HepG2 (cell line): ENCODE measurements around the gene ARHGAP9. TPM values are rescaled to one million over a fixed set of nuclear protein-coding genes. Genes with fewer than 3 reads are reported as not detected.

Experiments used
- ATAC-seq: fragments of 200-7000 bp; cut with Tn5 transposase; 3 replicates; pipeline ENCODE4 v1.9.1; 2020; ENCODE audit warnings: mild to moderate bottlenecking, moderate library complexity
- BruUV-seq: library from RNA; stranded (reverse); fragments of 400-500 nt; replicated peaks from 2 replicates; lab custom pipeline; 2021; lab: Mats Ljungman, UMichigan
- CTCF ChIA-PET: fragments of 300-600 bp; formaldehyde crosslinking; extraction: SDS; loops from one replicate; lab custom pipeline; 2021; ENCODE audit warnings: low total read pairs, inconsistent platforms, low intra/inter-chr PET ratio; lab: Yijun Ruan, JAX
- POLR2A ChIA-PET: fragments of 350-600 bp; sonication (Branson Sonifier 250); formaldehyde crosslinking; loops from one replicate; lab custom pipeline; 2020; ENCODE audit warnings: antibody characterized with exemption, inconsistent platforms; lab: Yijun Ruan, JAX
- DNase-seq: peaks from one replicate; pipeline ENCODE4 v3.0.0-alpha.2; 2015; ENCODE audit warnings: low spot score
- FAIRE-seq: peaks from 3 replicates; lab custom pipeline; 2011; peaks lifted over from hg19 to GRCh38; lab: Jason Lieb, UNC
- H2AFZ ChIP-seq: one replicate; pipeline ENCODE4 v1.6.1; 2011; ENCODE audit warnings: low read length, inconsistent platforms
- H3K27ac ChIP-seq: fragments of 300-600 bp; 3 replicates; pipeline ENCODE4 v1.8.0; 2011; ENCODE audit warnings: mixed run types, mild to moderate bottlenecking, mixed read lengths, low read length, inconsistent platforms; ENCODE audit not compliant: insufficient read depth; ENCODE audit errors: extremely low read length
- H3K27me3 ChIP-seq, 2 experiments: fragments of 200-600 bp in 1 of 2; 2 replicates in 1 of 2; 3 replicates in 1 of 2; pipeline versions ENCODE4 v1.6.0 to v1.8.0; 2011; ENCODE audit warnings: low read length in 2 of 2, mild to moderate bottlenecking in 2 of 2, moderate library complexity in 2 of 2, inconsistent platforms in 1 of 2; ENCODE audit not compliant: insufficient read depth in 2 of 2, control insufficient read depth in 1 of 2
- H3K36me3 ChIP-seq, 2 experiments: fragments of 200-600 bp in 1 of 2; replicated peaks in 1 of 2; 2 replicates in 1 of 2; 3 replicates in 1 of 2; pipeline versions ENCODE4 v1.5.1 to v1.8.0; 2011; ENCODE audit warnings: low read length in 2 of 2, inconsistent platforms in 1 of 2; ENCODE audit not compliant: insufficient read depth in 2 of 2, control insufficient read depth in 1 of 2
- H3K4me1 ChIP-seq: 2 replicates; pipeline ENCODE4 v1.5.1; 2012; ENCODE audit warnings: low read length, inconsistent platforms; ENCODE audit not compliant: insufficient read depth
- H3K4me2 ChIP-seq: 2 replicates; pipeline ENCODE4 v1.6.0; 2011; ENCODE audit warnings: low read depth, low read length, inconsistent platforms
- H3K4me3 ChIP-seq, 3 experiments: fragments of 200-600 bp in 1 of 3; sonication (generic), shearing (Covaris generic) in 1 of 3; replicated peaks in 1 of 3; 2 replicates each; pipeline ENCODE4 v1.5.1; 2011 to 2016; ENCODE audit warnings: low read length in 3 of 3, inconsistent platforms in 2 of 3, low read depth in 2 of 3, mild to moderate bottlenecking in 2 of 3, control low read depth in 1 of 3, mixed read lengths in 1 of 3; ENCODE audit not compliant: insufficient read depth in 1 of 3
- H3K79me2 ChIP-seq: one replicate; pipeline ENCODE4 v1.6.1; 2011; ENCODE audit warnings: low read length, inconsistent platforms; ENCODE audit not compliant: insufficient read depth
- H3K9ac ChIP-seq: 2 replicates; pipeline ENCODE4 v1.6.0; 2011; ENCODE audit warnings: mild to moderate bottlenecking, low read depth, low read length, inconsistent platforms; ENCODE audit not compliant: insufficient read depth
- H3K9me3 ChIP-seq: 2 replicates; pipeline ENCODE4 v1.5.1; 2012; ENCODE audit warnings: mild to moderate bottlenecking, low read length
- H4K20me1 ChIP-seq: 2 replicates; pipeline ENCODE4 v1.6.0; 2011; ENCODE audit warnings: inconsistent platforms, mild to moderate bottlenecking, low read length, moderate library complexity; ENCODE audit not compliant: insufficient read depth
- HNF4A ChIP-seq: sonication (generic); formaldehyde crosslinking; IDR thresholded peaks from 2 replicates; pipeline ENCODE4 v1.4.0; 2020; ENCODE audit warnings: missing genetic modification reagents
- KLF12 ChIP-seq: sonication (generic); formaldehyde crosslinking; IDR thresholded peaks from 2 replicates; pipeline ENCODE4 v1.4.0; 2020; ENCODE audit warnings: missing genetic modification reagents, borderline replicate concordance
- NAIF1 ChIP-seq: sonication (generic); formaldehyde crosslinking; IDR thresholded peaks from 2 replicates; pipeline ENCODE4 v1.5.0; 2020; ENCODE audit warnings: mild to moderate bottlenecking, missing genetic modification reagents, borderline replicate concordance
- RXRA ChIP-seq: sonication (generic); formaldehyde crosslinking; IDR thresholded peaks from 2 replicates; pipeline ENCODE4 v1.5.1; 2020; ENCODE audit warnings: missing genetic modification reagents
- ZNF24 ChIP-seq: fragments of 450-650 bp; IDR thresholded peaks from 2 replicates; pipeline ENCODE4 v1.6.1; 2017; ENCODE audit warnings: antibody characterized with exemption, mild to moderate bottlenecking
- ZNF501 ChIP-seq: sonication (generic); formaldehyde crosslinking; IDR thresholded peaks from 2 replicates; pipeline ENCODE4 v1.5.1; 2020; ENCODE audit warnings: mild to moderate bottlenecking, moderate library complexity, missing genetic modification reagents
- ZNF747 ChIP-seq: sonication (generic); formaldehyde crosslinking; IDR thresholded peaks from 2 replicates; pipeline ENCODE4 v1.8.1; 2023; ENCODE audit warnings: missing genetic modification reagents, mild to moderate bottlenecking, borderline replicate concordance
- ZNF773 ChIP-seq: sonication (generic); formaldehyde crosslinking; IDR thresholded peaks from 2 replicates; pipeline ENCODE4 v1.4.0; 2020; ENCODE audit warnings: missing genetic modification reagents, borderline replicate concordance
- WGBS: methylation state at CpG from one replicate; pipeline ENCODE4 v1.1.6; 2017; ENCODE audit warnings: low lambda C conversion rate; 5-methylcytosine and 5-hydroxymethylcytosine counted together
- in situ Hi-C: cut with HindIII; loops from 2 replicates; pipeline ENCODE4 v1.10.0; 2017; ENCODE audit warnings: low pct_unique_long_range_greater_than_20kb; ENCODE audit not compliant: extremely low pct_ligation_motif_present
- intact Hi-C: fragments of 100-400 bp; cut with micrococcal nuclease; formaldehyde crosslinking; loops from one replicate; pipeline ENCODE4 v1.10.0; 2022; ENCODE audit not compliant: unreplicated experiment
- polyA plus RNA-seq, 8 experiments: library from polyadenylated mRNA; depleted of rRNA in 3 of 8; stranded (reverse) in 7 of 8; unstranded in 1 of 8; fragments of >200 nt; fragmentation: Illumina TruSeq in 4 of 8; extraction: Trizol in 4 of 8; gene quantifications; 2 replicates each; pipeline versions ENCODE4 v1.2.1 to v1.2.3, GENCODE V29; 2011 to 2016; ENCODE audit warnings: low read depth in 4 of 8, missing spikeins in 1 of 8, mixed read lengths in 1 of 8; ENCODE audit not compliant: insufficient read depth in 1 of 8
- total RNA-seq, 5 experiments: library from RNA; depleted of rRNA; stranded (reverse); fragments of >200 nt; fragmentation: Illumina TruSeq; extraction: Trizol; gene quantifications; 2 replicates each; pipeline ENCODE4 v1.2.3, GENCODE V29; 2016; ENCODE audit warnings: low read depth in 1 of 5
- TF ChIP-seq, protein P1 (sequence below): sonication (generic); formaldehyde crosslinking; IDR thresholded peaks from 2 replicates; pipeline ENCODE4 v1.5.0; 2020; ENCODE audit warnings: missing genetic modification reagents
- TF ChIP-seq, protein P2 (sequence below): sonication (generic); formaldehyde crosslinking; IDR thresholded peaks from 2 replicates; pipeline ENCODE4 v1.4.0; 2020; ENCODE audit warnings: missing genetic modification reagents, mild to moderate bottlenecking, borderline replicate concordance

The ARHGAP9 gene
- total and polyA plus RNA-seq, 2 of the 13 experiments (the other 11 are each of a cell fraction or from before 2014, with no cell fraction given) = 0.18 to 1.2 TPM

DNA sequence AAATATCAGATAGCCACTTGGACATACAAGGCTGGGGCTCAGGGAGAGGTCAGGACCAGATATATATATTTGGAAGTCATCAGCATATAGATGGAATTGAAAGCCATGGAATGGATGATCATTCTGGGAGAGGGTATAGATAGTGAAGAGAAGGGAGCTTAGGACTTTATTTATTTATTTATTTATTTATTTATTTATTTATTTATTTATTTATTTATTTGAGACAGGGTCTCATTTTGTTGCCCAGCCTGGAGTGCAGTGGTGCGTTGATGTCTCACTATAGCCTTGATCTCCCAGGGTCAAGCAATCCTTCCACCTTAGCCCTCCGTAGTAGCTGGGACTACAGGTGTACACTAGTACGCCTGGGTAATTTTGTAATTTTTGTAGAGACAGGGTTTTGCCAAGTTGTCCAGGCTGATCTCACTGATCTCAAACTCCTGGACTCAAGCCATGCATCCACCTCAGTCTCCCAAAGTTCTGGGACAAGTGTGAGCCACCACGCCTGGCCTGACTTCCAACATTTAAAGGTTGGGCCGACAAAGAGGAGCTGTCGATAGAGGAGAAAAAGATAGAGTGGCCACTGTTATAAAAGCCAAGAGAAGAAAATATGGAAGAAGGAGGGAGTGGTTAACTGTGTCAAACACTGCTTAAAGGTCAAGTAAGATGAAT lies 33.2 kb downstream of the ARHGAP9 start:
- Histone ChIP-seq H3K27ac (no peak overlapping the region), H3K4me2 (no peak overlapping the region), H3K9me3 (no peaks in the 10 kb centered on the region), H3K9ac (no peak overlapping the region), H2AFZ (no peak overlapping the region), H3K79me2 (no peaks in the 10 kb centered on the region), H4K20me1 (no peaks in the 10 kb centered on the region), H3K27me3 (no peaks in the 10 kb centered on the region), H3K36me3 (no peaks in the 10 kb centered on the region), H3K4me3 (no peak overlapping the region), H3K4me1 (peaks cover 20% of the 10 kb centered on the region)
- no peak for ATAC-seq
- POLR2A ChIA-PET = no interaction called here
- TF ChIP-seq, protein P1, sequence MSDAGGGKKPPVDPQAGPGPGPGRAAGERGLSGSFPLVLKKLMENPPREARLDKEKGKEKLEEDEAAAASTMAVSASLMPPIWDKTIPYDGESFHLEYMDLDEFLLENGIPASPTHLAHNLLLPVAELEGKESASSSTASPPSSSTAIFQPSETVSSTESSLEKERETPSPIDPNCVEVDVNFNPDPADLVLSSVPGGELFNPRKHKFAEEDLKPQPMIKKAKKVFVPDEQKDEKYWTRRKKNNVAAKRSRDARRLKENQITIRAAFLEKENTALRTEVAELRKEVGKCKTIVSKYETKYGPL = no peak
- TF ChIP-seq, protein P2, sequence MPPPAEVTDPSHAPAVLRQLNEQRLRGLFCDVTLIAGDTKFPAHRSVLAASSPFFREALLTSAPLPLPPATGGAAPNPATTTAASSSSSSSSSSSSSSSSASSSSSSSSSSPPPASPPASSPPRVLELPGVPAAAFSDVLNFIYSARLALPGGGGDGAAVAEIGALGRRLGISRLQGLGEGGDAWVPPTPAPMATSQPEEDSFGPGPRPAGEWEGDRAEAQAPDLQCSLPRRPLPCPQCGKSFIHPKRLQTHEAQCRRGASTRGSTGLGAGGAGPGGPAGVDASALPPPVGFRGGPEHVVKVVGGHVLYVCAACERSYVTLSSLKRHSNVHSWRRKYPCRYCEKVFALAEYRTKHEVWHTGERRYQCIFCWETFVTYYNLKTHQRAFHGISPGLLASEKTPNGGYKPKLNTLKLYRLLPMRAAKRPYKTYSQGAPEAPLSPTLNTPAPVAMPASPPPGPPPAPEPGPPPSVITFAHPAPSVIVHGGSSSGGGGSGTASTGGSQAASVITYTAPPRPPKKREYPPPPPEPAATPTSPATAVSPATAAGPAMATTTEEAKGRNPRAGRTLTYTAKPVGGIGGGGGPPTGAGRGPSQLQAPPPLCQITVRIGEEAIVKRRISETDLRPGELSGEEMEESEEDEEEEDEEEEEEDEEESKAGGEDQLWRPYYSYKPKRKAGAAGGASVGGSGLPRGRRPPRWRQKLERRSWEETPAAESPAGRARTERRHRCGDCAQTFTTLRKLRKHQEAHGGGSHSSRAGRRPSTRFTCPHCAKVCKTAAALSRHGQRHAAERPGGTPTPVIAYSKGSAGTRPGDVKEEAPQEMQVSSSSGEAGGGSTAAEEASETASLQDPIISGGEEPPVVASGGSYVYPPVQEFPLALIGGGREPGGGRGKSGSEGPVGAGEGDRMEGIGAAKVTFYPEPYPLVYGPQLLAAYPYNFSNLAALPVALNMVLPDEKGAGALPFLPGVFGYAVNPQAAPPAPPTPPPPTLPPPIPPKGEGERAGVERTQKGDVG (CRISPR knock-in tag) = no peak
- TF ChIP-seq NAIF1 (CRISPR knock-in tag) (no peak), ZNF501 (CRISPR knock-in tag) (no peak), HNF4A (no peak), RXRA (CRISPR knock-in tag) (no peak), ZNF24 (no peak), ZNF773 (CRISPR knock-in tag) (no peak), ZNF747 (CRISPR knock-in tag) (no peak), KLF12 (CRISPR knock-in tag) (no peak)
- in situ Hi-C loops = no loop called here
- intact Hi-C loops = no loop called here
- no TSS peak for BruUV-seq
- CTCF ChIA-PET = no interaction called here
- DNase-seq = no peak
- 97% methylated on average over 6 of the region's 6 CpGs for WGBS
- no peak for FAIRE-seq
